DND-41 (cell line): Measurements from ENCODE around the gene ZDHHC6.

Experiments used
- CTCF ChIP-seq: IDR thresholded peaks from 2 replicates; pipeline ENCODE4 v1.5.1; 2012; ENCODE audit warnings: borderline replicate concordance, low read length, moderate library complexity, mild to moderate bottlenecking; ENCODE audit not compliant: poor library complexity, severe bottlenecking; ENCODE audit errors: extremely low read depth
- EZH2 ChIP-seq: IDR thresholded peaks from 3 replicates; pipeline ENCODE4 v1.6.1; 2012; ENCODE audit warnings: borderline replicate concordance, low read depth, mild to moderate bottlenecking, moderate library complexity, low read length, inconsistent platforms; ENCODE audit not compliant: severe bottlenecking

GRCh38 chr10:112433136-112433535 is 13.6 kb downstream of the ZDHHC6 start:
- TF ChIP-seq CTCF, result no peak
- TF ChIP-seq EZH2, result no peak
